SU-DHL-6 (cell line): ENCODE measurements around the gene SLC22A4.

Source experiments
- EZH2phosphoT487 ChIP-seq: fragments of 200-600 bp; sonication (generic), shearing (Covaris generic); conservative IDR thresholded peaks from 2 replicates; pipeline ENCODE4 v1.6.1; 2018; ENCODE audit warnings: mild to moderate bottlenecking, antibody characterized with exemption, low read length, moderate library complexity, mixed read lengths
- TF ChIP-seq, protein P1 (sequence below): fragments of 200-600 bp; sonication (generic); IDR thresholded peaks from one replicate; pipeline ENCODE4 v1.5.1; 2017; ENCODE audit warnings: antibody characterized with exemption, mild to moderate bottlenecking, low read length, moderate library complexity; ENCODE audit not compliant: insufficient read depth, poor library complexity, severe bottlenecking

DNA sequence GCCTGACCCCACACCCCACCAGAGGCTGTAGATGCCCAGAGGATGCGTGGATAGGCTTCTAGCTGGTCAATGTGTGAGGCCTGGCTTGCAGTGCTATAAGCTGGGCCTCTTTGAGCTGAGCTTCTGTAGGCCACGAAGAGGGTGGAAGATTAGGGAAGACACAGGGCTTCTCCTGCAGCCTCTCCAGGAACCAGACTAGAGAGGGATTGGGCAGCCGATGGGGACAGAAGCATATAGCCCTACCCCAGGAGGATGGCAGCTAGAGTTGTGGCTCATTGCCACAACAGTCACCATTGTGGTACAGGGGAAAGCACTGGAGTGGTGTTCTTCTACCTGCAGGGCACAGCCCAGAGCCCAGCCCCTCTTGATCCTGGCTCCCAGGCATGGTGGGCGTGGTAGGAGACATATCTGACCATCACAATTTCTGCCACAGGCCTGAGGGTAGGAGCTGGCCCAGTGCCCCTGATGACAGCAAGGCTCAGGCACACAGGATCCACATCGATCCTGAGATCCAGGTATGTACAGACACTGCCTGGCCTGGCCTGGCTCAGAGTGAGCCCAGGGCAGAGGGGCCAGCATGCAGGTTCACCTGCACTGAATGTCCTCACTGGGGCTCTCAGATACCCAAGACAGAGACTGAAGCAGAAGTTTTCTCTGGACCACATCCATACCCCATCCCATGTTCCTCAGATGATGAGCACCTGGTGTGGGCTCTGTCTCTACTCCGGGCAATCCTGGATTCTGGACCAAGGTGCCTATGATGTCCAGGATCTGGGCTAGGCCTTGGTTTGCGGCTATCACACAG lies 28.0 kb upstream of the SLC22A4 start:
- TF ChIP-seq, protein P1, sequence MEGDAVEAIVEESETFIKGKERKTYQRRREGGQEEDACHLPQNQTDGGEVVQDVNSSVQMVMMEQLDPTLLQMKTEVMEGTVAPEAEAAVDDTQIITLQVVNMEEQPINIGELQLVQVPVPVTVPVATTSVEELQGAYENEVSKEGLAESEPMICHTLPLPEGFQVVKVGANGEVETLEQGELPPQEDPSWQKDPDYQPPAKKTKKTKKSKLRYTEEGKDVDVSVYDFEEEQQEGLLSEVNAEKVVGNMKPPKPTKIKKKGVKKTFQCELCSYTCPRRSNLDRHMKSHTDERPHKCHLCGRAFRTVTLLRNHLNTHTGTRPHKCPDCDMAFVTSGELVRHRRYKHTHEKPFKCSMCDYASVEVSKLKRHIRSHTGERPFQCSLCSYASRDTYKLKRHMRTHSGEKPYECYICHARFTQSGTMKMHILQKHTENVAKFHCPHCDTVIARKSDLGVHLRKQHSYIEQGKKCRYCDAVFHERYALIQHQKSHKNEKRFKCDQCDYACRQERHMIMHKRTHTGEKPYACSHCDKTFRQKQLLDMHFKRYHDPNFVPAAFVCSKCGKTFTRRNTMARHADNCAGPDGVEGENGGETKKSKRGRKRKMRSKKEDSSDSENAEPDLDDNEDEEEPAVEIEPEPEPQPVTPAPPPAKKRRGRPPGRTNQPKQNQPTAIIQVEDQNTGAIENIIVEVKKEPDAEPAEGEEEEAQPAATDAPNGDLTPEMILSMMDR: no peak
- no peak for TF ChIP-seq EZH2phosphoT487
